ENCODE measurements around the gene TAOK1.

TAOK1 gene

DNA sequence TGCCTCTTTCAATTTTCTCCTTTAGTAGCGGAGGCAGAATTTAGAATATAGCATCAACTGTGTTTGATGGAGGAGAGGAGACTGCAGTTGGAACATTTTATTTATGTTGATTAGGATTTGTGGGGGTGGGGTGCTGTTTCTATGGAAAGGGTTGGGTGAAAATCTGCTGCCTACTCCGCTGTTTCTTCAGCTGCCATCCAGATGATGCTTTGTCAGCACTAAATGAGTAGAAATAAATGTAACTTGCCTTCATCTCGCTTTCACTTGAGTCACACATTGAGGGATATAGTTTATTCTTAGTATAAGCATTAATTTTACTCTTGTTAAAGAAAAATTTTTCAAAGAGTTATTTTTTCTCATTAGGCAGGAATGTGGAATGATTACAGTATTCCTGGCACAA is 134.5 kb downstream of the TAOK1 start:
- H3K27ac ChIP-seq = no peak overlapping the region
- H3K4me2 ChIP-seq = no peak overlapping the region
- H4K20me1 ChIP-seq = peaks cover 0 to 71% (median 7%) of the 10 kb centered on the region in 11 experiments; a peak in 8 of 22 replicates
- no peaks in the 10 kb centered on the region for H3K9me3 ChIP-seq (replicated peaks in 1 of 11)
- peaks cover 98 to 100% (median 100%) of the 10 kb centered on the region in 11 experiments for H3K36me3 ChIP-seq
- H3K4me3 ChIP-seq = no peak overlapping the region
- H3K9ac ChIP-seq = no peak overlapping the region
- no peaks in the 10 kb centered on the region for H3K27me3 ChIP-seq
- TF ChIP-seq Cebpa-rat (IDR thresholded peaks at IDR 0.05) = no peak
- no peaks in the 10 kb centered on the region for H3K4me1 ChIP-seq

DNA sequence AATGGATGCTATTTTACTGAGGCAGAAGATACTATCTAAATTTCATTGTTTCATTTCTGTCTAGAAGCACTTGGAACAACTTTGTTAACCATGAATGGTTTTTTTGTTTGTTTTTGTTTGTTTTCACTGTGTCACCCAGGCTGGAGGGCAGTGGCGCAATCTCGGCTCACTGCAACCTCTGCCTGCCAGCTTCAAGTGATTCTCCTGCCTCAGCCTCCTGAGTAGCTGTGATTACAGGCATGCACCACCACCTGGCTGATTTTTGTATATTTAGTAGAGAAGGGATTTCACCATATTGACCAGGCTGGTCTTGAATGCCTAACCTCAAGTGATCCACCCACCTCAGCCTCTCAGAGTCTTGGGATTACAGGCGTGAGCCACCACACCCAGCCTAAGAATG is 136.2 kb downstream of the TAOK1 start:
- Histone ChIP-seq H3K27me3 (no peaks in the 10 kb centered on the region), H3K4me1 (no peaks in the 10 kb centered on the region), H3K36me3 (peaks cover 97 to 100% (median 99%) of the 10 kb centered on the region in 11 experiments), H3K4me2 (no peak overlapping the region), H3K9ac (no peak overlapping the region), H3K27ac (no peak overlapping the region), H3K9me3 (replicated peaks in 1 of 11) (0 out of 22 replicates have a peak, but pooled peaks cover 0 to 2% (median 0%) of the 10 kb centered on the region in 11 experiments), H3K4me3 (no peak overlapping the region), H4K20me1 (peaks cover 0 to 72% (median 7%) of the 10 kb centered on the region in 11 experiments; a peak in 8 of 22 replicates)
- 0 out of 22 replicates have a peak, but pooled peaks of 3 of the 11 experiments have one; percentile 9 to 26 (median 10) for TF ChIP-seq Cebpa-rat (IDR thresholded peaks at IDR 0.05)

DNA sequence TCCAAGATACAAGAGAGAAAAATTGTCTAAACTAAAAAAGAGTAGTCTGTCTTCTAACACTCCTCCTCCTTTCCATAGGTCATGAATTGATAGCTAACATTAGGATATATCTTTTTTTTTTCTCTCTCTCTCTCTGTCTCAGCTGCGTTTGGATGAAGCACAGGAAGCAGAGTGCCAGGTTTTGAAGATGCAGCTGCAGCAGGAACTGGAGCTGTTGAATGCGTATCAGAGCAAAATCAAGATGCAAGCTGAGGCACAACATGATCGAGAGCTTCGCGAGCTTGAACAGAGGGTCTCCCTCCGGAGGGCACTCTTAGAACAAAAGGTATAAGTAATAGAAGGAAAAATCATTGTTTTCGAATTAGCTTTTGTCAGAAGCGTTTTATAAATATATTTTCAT is 143.8 kb downstream of the TAOK1 start:
- Histone ChIP-seq H3K27me3 (no peaks in the 10 kb centered on the region), H3K4me1 (no peaks in the 10 kb centered on the region), H3K27ac (no peak overlapping the region), H3K9me3 (replicated peaks in 1 of 11) (peaks cover 0 to 5% (median 0%) of the 10 kb centered on the region in 11 experiments; a peak in 1 of 22 replicates), H3K36me3 (peaks cover 77 to 92% (median 85%) of the 10 kb centered on the region in 11 experiments), H3K4me3 (no peak overlapping the region), H3K9ac (no peak overlapping the region), H4K20me1 (peaks cover 0 to 52% (median 3%) of the 10 kb centered on the region in 11 experiments; a peak in 8 of 22 replicates), H3K4me2 (no peak overlapping the region)
- no peak for TF ChIP-seq Cebpa-rat (IDR thresholded peaks at IDR 0.05)

DNA sequence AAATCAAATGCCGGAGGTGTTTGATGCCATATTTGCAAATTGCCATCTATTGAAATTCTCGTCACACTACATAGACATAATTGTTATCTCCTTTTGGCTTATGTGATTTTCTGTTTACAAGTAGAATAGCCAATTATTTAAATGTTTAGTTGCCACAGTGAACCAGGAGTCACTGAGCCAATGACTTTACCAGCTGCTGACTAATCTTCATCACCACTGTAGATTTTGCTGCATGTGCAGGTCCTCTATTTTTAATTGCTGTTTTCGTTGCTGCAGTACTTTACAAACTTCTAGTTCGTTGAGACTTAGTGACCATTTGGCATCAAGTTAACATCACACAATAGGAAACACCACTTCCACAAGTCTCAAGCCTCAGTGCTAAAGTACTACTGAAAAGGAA is 153.9 kb downstream of the TAOK1 start:
- peaks cover 0 to 4% (median 1%) of the 10 kb centered on the region in 10 experiments; a peak in 11 of 20 replicates for H3K4me1 ChIP-seq
- no peak for TF ChIP-seq Cebpa-rat (IDR thresholded peaks at IDR 0.05)
- no peak overlapping the region for H3K4me2 ChIP-seq
- H3K27me3 ChIP-seq = no peaks in the 10 kb centered on the region
- H3K9me3 ChIP-seq (replicated peaks in 1 of 11) = no peaks in the 10 kb centered on the region
- no peak overlapping the region for H3K27ac ChIP-seq
- peaks cover 0 to 13% (median 0%) of the 10 kb centered on the region in 11 experiments; a peak in 4 of 22 replicates for H4K20me1 ChIP-seq
- peaks cover 59 to 92% (median 68%) of the 10 kb centered on the region in 11 experiments for H3K36me3 ChIP-seq
- H3K9ac ChIP-seq = no peak overlapping the region
- H3K4me3 ChIP-seq = no peak overlapping the region

DNA sequence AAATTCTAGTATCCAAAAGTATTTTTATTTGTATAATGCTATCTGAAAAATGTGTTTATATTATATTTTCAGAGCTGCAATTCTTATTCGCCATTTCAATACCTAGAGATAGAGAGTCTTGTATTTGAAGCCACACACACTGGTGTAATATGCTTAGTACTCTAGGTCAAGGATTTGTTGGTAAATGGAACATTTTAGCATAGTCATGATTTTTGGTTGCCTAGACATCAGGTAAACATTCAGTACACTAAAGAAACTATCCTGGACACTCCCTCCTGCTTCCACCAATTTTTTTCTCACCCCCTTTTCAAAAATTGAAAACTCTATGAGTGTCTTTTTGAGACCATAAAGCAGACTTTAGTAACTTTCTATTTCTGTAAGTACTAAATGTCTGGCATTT is 155.9 kb downstream of the TAOK1 start:
- TF ChIP-seq Cebpa-rat (IDR thresholded peaks at IDR 0.05) = no peak
- Histone ChIP-seq H3K36me3 (peaks cover 41 to 75% (median 51%) of the 10 kb centered on the region in 11 experiments), H3K27ac (no peak overlapping the region), H3K4me2 (no peak overlapping the region), H3K4me1 (peaks cover 6 to 17% (median 10%) of the 10 kb centered on the region in 10 experiments; a peak in 15 of 20 replicates), H3K9me3 (replicated peaks in 1 of 11) (peaks cover 0 to 4% (median 0%) of the 10 kb centered on the region in 11 experiments; a peak in 2 of 22 replicates), H4K20me1 (peaks cover 0 to 13% (median 0%) of the 10 kb centered on the region in 11 experiments; a peak in 4 of 22 replicates), H3K4me3 (no peak overlapping the region), H3K9ac (no peak overlapping the region), H3K27me3 (no peaks in the 10 kb centered on the region)

DNA sequence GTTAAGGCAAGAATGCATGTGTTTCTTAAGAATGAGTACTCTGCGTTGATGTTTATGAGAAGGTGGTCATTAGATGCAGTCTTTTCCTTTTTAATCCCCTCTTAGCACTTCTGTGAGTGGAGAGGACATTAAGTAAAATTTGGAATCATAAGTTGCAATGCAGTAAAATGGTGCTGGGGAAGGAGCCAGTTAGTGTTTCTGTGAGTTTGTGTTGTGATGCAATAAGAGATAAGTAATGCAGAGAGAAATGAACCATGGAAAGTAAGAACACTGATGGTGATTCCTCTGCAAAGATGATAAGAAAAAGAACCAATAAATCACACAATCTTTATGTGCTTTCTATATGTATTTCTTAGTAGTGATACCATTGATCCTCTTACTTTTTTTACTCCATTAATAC is 156.7 kb downstream of the TAOK1 start:
- H3K9me3 ChIP-seq (replicated peaks in 1 of 11) = peaks cover 0 to 9% (median 0%) of the 10 kb centered on the region in 11 experiments; a peak in 3 of 22 replicates
- no peaks in the 10 kb centered on the region for H3K27me3 ChIP-seq
- no peak overlapping the region for H3K4me3 ChIP-seq
- H4K20me1 ChIP-seq = peaks cover 0 to 13% (median 0%) of the 10 kb centered on the region in 11 experiments; a peak in 4 of 22 replicates
- H3K4me2 ChIP-seq = no peak overlapping the region
- H3K27ac ChIP-seq = no peak overlapping the region
- peaks cover 6 to 17% (median 10%) of the 10 kb centered on the region in 10 experiments; a peak in 15 of 20 replicates for H3K4me1 ChIP-seq
- no peak overlapping the region for H3K9ac ChIP-seq
- H3K36me3 ChIP-seq = peaks cover 41 to 75% (median 48%) of the 10 kb centered on the region in 11 experiments
- no peak for TF ChIP-seq Cebpa-rat (IDR thresholded peaks at IDR 0.05)

DNA sequence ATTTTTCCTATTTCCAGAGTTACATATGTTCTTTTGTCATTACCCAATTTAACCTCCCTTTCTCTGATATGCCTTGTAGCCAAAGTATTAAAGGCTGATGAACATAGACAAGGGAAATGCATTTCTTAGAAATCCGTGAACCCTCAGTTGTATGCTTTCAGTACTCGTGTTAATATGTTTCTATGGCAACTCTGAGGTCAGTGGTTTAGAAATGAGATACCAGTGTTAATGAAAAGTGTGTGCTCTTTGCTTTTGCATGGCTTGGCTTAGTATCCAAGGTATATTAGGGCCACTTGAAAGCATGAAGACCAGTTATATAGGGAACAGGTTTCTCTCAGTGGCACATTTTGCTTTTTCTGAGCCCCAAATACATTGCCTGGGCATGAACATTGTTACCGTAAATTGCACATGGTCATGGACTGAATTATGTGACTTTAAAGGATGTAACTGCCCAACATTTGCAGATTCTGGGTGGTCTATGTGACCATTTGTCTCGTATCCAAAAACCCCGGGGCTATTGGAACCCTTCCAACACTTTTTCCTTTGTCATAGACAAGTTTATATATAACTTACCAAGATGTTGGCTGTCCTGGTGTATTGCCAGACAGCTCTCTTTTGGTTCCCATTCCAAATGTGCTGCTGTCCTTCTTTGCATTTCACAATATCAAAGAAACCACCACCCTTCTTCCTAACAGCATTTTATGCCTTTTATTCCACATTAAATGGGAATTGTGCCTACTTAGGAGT is 159.2 kb downstream of the TAOK1 start:
- TF ChIP-seq Cebpa-rat (IDR thresholded peaks at IDR 0.05) = no peak
- H3K4me2 ChIP-seq = peak overlapping the region in 6 of 11 experiments; percentile 2 to 36 (median 18); a peak in 6 of 22 replicates
- H3K9me3 ChIP-seq (replicated peaks in 1 of 11) = peaks cover 0 to 10% (median 0%) of the 10 kb centered on the region in 11 experiments; a peak in 3 of 22 replicates
- no peaks in the 10 kb centered on the region for H3K27me3 ChIP-seq
- peaks cover 17 to 52% (median 23%) of the 10 kb centered on the region in 11 experiments; a peak in 21 of 22 replicates for H3K36me3 ChIP-seq
- H3K4me1 ChIP-seq = peaks cover 6 to 17% (median 10%) of the 10 kb centered on the region in 10 experiments; a peak in 15 of 20 replicates
- no peak overlapping the region for H3K27ac ChIP-seq
- H4K20me1 ChIP-seq = peaks cover 0 to 13% (median 0%) of the 10 kb centered on the region in 11 experiments; a peak in 2 of 22 replicates
- H3K4me3 ChIP-seq = no peak overlapping the region
- H3K9ac ChIP-seq = no peak overlapping the region

DNA sequence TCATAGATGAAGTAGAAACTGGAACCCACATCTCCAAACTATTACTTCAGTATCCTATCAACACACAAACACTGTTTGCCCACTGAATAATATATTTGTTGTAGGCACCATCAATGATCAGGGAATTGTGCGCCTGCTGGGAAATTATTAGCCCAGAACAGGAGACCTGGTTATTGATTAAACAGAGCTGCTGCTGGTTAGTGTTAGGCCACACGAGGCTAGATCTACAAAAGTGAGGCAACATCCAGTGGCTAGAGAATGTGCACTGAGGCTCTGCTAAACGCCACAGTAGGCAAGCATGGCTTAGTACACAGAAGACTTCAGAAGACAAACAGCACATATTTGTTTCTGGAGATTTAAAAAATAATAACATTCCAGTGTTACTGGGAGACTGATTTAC is 165.7 kb downstream of the TAOK1 start:
- Histone ChIP-seq H3K4me3 (no peak overlapping the region), H3K27me3 (no peaks in the 10 kb centered on the region), H3K4me1 (peaks cover 19 to 42% (median 38%) of the 10 kb centered on the region in 10 experiments), H3K27ac (no peak overlapping the region), H3K9me3 (replicated peaks in 1 of 11) (peaks cover 0 to 10% (median 0%) of the 10 kb centered on the region in 11 experiments; a peak in 3 of 22 replicates), H3K36me3 (peaks cover 0 to 21% (median 11%) of the 10 kb centered on the region in 11 experiments; a peak in 16 of 22 replicates), H3K9ac (no peak overlapping the region), H4K20me1 (no peaks in the 10 kb centered on the region), H3K4me2 (no peak overlapping the region)
- TF ChIP-seq Cebpa-rat (IDR thresholded peaks at IDR 0.05) = no peak
